Muscle layer of duodenum (tissue), 2 donors: Measurements from ENCODE around the gene TAAR9.
"Not testable (repeated sequence)": the region's sequence is repeated elsewhere in the genome, so short reads cannot be mapped to it uniquely, and the experiment has no call there.

ENCODE experiments used
- H3K27ac ChIP-seq: one replicate; pipeline ENCODE4 v1.7.0; 2013; ENCODE audit warnings: mild to moderate bottlenecking, low read length
- H3K27me3 ChIP-seq: one replicate; pipeline ENCODE4 v1.7.0; 2013; ENCODE audit warnings: low read depth, mild to moderate bottlenecking, control low read depth, low read length
- H3K36me3 ChIP-seq, 2 donors: one replicate each; pipeline ENCODE4 v1.7.0; 2013; ENCODE audit warnings: low read length in 2 of 2, control low read depth in 1 of 2, mild to moderate bottlenecking in 1 of 2; ENCODE audit not compliant: insufficient read depth in 2 of 2, control insufficient read depth in 1 of 2
- H3K4me1 ChIP-seq, 2 donors: one replicate each; pipeline ENCODE4 v1.7.0; 2013; ENCODE audit warnings: low read length in 2 of 2, mild to moderate bottlenecking in 2 of 2, control low read depth in 1 of 2, moderate library complexity in 1 of 2; ENCODE audit not compliant: insufficient read depth in 2 of 2, control insufficient read depth in 1 of 2
- H3K4me3 ChIP-seq, 2 donors: one replicate each; pipeline ENCODE4 v1.7.0; 2013; ENCODE audit warnings: low read length in 2 of 2, low read depth in 1 of 2, mild to moderate bottlenecking in 1 of 2
- H3K9me3 ChIP-seq, 2 donors: one replicate each; pipeline ENCODE4 v1.7.0; 2013; ENCODE audit warnings: low read length in 2 of 2, control low read depth in 1 of 2, mild to moderate bottlenecking in 1 of 2; ENCODE audit not compliant: control insufficient read depth in 1 of 2
- donor health status: healthy.

TAAR9 gene

DNA sequence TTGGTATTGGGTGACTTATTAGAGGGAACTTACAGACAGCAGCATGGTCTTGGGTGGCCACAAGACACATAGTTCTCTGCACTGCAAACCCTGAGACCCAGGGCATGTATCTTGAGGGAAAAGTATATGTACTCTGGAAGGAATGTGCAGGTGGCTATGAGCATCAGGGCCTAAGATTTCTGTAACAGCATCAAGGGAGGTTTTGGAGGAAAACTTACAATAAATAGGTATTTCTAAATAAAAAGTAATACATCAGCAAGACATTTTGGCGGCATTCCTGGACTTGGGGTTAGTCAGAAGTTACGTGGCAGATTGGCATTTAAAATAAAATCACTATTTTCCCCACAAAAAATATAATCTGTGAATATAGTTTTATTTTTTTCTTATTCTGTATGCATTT lies 17.1 kb upstream of the TAAR9 start:
- Histone ChIP-seq H3K4me1 (no peaks in the 10 kb centered on the region), H3K27me3 (no peaks in the 10 kb centered on the region), H3K36me3 (no peaks in the 10 kb centered on the region), H3K9me3 (no peaks in the 10 kb centered on the region), H3K4me3 (no peak overlapping the region), H3K27ac (no peak overlapping the region)

DNA sequence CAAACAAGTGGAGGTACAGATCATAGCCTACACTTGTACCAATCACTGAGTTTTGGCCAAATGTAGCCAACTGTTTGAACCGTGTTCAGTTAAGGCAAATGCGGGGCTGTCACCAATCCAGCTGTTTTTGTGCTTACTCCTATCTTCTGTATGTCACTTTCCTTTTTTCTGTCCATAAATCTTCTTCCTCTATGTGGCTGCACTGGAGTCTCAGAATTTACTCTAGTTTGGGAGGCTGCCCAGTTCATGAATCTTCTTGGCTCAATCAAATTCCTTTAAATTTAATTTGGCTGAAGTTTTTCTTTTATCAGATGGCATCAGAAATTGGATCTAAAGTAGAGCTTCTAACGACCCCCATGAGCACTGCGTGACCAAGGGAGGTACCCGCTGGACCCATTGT lies 13.4 kb upstream of the TAAR9 start:
- Histone ChIP-seq H3K36me3 (no peaks in the 10 kb centered on the region), H3K4me3 (no peak overlapping the region), H3K27me3 (no peaks in the 10 kb centered on the region), H3K4me1 (no peaks in the 10 kb centered on the region), H3K9me3 (no peaks in the 10 kb centered on the region), H3K27ac (no peak overlapping the region)

DNA sequence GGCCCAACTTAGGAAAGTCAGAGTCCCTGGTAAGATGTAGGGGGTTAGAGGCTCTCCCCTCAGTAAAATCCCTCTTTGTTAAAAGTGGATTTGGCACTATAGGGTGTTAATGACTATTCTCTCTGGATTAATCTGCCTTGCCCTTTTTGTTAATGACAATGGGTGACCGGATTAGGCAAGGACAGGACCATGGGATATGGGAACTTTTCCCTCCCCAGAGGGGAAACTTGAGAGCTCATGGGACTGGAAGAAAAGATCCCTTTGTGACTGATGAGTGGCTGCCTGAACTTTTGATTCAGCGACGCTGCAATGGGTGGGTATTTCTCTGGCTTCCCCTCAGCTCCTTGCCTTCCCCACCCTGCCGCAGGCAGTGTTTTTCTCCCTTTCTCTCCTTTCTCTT lies 12.2 kb upstream of the TAAR9 start:
- Histone ChIP-seq H3K9me3 (no peaks in the 10 kb centered on the region), H3K4me3 (no peak overlapping the region), H3K36me3 (no peaks in the 10 kb centered on the region), H3K27ac (no peak overlapping the region), H3K27me3 (no peaks in the 10 kb centered on the region), H3K4me1 (no peaks in the 10 kb centered on the region)

DNA sequence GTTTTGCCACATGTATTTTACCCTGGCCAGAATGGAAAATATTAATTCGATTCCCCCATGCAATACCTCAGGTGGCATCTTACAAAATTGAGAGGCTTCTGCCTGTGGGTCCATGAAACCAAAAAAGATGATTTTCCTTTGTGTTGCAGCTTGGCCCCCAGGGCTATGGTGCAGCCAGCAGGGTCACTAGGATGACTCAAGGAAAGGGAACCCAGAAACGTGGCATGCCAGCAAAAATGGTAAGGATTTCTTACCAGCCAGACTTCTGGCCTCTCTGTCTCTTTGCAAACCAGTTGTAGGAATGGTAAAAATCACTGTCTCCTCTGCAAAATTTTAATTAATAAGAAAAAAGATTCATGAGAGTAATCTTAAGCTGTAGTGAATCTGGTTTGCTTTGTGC lies 11.6 kb upstream of the TAAR9 start:
- Histone ChIP-seq H3K27ac (no peak overlapping the region), H3K36me3 (no peaks in the 10 kb centered on the region), H3K9me3 (no peaks in the 10 kb centered on the region), H3K4me3 (no peak overlapping the region), H3K27me3 (no peaks in the 10 kb centered on the region), H3K4me1 (no peaks in the 10 kb centered on the region)

DNA sequence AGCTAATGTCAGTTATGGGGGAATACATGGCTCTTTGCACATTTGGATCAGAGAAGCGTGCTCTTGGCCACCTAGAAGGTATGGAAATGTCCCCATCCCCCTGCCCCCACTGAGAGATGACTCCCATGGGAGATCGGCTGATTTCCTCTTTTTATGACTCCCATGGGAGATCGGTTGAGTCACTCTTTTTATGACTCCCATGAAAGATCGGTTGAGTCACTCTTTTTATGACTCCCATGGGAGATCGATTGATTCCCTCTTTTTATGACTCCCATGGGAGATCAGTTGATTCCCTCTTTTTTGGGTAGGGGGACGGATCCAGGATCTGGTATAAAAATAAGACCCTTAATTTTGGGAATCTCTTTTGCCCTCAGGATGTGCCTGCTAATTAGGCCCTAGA lies 10.3 kb upstream of the TAAR9 start:
- Histone ChIP-seq H3K4me1 (no peaks in the 10 kb centered on the region), H3K4me3 (no peak overlapping the region), H3K27ac (no peak overlapping the region), H3K36me3 (no peaks in the 10 kb centered on the region), H3K9me3 (no peaks in the 10 kb centered on the region), H3K27me3 (no peaks in the 10 kb centered on the region)

DNA sequence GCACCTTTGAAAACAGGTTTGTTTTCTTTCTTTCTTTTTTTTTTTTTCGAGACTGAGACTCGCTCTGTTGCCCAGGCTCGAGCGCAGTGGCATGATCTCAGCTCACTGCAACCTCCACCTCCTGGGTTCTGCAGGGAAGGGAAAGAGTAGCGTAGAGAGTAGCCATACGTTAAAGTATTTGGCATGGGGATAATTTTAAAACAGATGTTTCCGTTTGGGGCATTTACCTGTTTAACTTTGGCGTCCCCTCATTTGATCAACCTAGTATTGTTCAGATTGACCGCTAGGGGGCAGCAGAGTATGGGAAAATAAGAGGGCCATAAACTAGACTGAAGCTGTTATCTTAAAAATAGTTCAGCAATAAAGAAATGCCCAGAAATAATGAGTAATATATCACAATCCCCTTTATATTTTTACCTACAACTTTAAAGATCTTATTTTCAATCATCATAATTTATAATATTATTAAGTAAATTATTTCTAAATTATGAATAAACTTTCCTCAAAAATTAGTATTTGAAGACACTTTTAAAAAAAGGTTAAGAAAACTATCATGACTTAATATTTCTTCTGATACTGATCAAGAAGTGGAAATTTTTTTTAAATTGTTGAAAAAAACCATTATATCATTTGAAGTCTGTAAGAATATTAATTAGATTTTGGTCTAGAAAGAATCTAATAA lies 7.6 kb upstream of the TAAR9 start:
- Histone ChIP-seq H3K4me1 (no peaks in the 10 kb centered on the region), H3K27ac (no peak overlapping the region), H3K4me3 (peak overlapping the region in 1 of 2 donors; percentile 39), H3K9me3 (no peaks in the 10 kb centered on the region), H3K36me3 (no peaks in the 10 kb centered on the region), H3K27me3 (no peaks in the 10 kb centered on the region)

DNA sequence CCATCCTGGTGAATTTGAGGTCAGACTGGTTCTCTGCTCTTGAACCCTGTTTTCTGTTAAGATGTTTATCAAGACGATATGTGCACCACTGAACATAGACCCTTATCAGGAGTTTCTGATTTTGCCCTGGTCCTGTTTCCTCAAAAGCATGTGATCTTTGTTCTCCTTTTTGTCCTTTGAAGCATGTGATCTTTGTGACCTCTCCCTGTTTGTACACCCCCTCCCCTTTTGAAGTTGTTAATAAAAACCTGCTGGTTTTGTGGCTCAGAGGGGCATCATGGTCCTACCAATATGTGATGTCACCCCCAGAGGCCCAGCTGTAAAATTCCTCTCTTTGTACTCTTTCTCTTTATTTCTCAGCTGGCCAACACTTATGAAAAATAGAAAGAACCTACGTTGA lies 3.5 kb upstream of the TAAR9 start:
- not testable (repeated sequence) for H3K4me1 ChIP-seq, H3K9me3 ChIP-seq, H3K27ac ChIP-seq, H3K27me3 ChIP-seq, H3K36me3 ChIP-seq, H3K4me3 ChIP-seq

DNA sequence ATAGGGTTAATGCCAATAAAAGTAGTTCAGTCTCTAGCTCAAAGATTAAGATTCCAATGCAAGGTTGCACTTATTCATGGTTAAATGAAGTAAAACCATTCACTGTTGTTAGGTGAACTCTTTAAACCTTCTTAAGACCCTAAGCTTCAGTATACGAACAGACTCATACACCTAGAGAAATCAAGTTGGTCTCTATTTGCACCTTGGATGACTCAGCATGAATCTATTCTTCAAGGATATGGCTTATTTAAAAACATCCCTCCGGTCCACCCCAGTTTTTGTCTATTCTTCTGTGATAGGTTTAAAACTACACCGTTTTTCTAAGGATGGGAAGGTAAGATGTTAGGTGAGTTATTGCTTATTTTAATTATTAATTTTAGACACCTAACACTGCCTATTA lies 932 bp upstream of the TAAR9 start:
- Histone ChIP-seq H3K9me3 (no peaks in the 10 kb centered on the region), H3K4me1 (no peaks in the 10 kb centered on the region), H3K36me3 (no peaks in the 10 kb centered on the region)

DNA sequence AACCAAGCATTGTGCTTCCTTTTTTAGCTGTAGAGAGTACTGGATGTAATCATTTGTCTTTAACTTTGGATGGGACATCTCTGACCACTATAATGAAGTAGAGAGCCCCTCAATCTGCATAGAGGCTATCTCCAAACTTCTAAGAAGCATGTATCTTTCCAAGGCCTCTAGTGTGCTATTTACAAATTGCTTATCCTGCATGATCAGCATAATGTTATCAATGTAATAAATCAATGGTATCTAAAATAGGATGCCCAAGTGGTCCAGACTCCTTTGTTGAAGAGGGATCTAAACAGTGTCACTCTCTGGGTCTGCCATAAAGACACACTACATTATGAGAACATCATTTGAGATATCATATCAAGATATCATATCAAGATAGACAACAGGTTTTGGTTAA lies 6.7 kb downstream of the TAAR9 start:
- Histone ChIP-seq H3K9me3 (no peaks in the 10 kb centered on the region), H3K4me3 (no peak overlapping the region), H3K4me1 (no peaks in the 10 kb centered on the region), H3K27ac (no peak overlapping the region), H3K36me3 (no peaks in the 10 kb centered on the region), H3K27me3 (no peaks in the 10 kb centered on the region)

More for the DNA sequence above, 932 bp upstream of the TAAR9 start:
- H3K27me3 ChIP-seq, result no peaks in the 10 kb centered on the region
- no peak overlapping the region for H3K4me3 ChIP-seq
- no peak overlapping the region for H3K27ac ChIP-seq

DNA sequence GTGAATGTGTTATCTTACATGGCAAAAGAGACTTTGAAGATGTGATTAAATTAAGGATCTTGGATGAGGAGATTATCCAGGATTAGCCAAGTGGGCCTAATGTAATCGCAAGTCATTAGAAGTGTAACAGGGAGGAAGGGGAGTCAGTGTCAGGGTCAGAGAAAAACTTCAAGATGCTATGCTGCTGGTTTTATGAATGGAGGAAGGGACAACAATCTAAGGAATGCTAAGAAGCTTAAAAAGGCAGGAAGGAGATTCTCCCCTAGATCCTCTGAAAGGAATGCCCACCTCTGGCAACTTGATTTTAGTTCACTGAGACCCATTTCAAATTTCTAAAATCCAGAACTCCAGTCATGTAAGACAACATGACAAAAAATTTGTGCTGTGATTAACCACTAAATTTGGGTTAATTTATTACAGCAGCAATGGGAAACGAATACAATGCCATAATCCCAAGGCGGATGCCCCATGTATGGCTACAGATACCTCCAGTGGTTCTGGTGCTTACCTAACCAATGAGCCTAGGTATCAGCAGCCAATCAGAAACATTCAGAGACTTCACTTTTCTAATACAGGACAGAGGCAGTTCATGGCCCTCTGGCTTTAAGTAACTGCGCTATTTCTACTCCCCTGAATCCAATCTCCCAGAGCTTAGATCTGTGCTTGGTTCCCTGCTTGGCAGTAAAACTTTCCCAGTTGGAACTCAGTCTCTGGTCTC lies 10.8 kb downstream of the TAAR9 start:
- Histone ChIP-seq H3K36me3 (no peaks in the 10 kb centered on the region), H3K4me1 (no peaks in the 10 kb centered on the region), H3K9me3 (no peaks in the 10 kb centered on the region), H3K27ac (no peak overlapping the region), H3K4me3 (no peak overlapping the region), H3K27me3 (no peaks in the 10 kb centered on the region)

DNA sequence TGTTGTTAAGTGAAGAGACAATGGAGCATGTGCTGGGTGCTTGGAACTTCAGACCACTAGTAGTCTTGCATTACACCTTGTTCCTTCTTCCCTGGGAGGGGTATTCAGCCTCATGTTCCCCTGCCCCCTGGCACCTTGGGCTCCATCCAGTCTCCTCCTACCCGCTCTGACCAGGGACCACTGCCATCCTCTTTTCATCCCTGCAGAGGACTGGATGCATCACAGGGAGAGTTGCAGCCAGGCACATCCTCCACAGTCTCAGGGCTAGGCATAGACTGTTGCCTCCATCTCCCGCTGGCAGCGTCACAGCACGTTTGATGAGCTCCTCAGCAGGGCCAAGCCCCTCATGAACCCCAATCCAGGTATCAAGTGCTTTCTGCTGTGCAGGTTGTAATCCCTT lies 13.1 kb downstream of the TAAR9 start:
- no peak overlapping the region for H3K27ac ChIP-seq
- no peaks in the 10 kb centered on the region for H3K4me1 ChIP-seq
- H3K36me3 ChIP-seq, result no peaks in the 10 kb centered on the region

DNA sequence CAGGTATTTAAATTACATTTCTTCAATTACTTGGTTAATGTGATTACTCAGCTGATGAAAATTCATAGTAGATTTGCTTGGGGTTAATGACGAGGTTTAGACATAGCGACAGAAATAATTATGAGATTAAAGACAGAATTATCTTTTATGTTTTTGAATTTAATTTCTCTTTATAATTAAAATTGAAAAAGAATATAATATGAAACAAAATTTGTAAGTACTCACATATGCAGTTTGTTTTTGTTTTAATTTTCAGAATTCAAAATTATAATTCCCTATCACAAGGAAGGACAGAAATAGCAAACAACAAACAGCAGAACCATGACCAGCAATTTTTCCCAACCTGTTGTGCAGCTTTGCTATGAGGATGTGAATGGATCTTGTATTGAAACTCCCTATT lies 14.3 kb downstream of the TAAR9 start, which contains the start of gene TAAR8:
TAAR8 (plus strand) TSS at position 301 of the 400 bp plus-strand sequence; CDS start at position 322, 21 bp downstream.
- H3K4me3 ChIP-seq, result no peak within 1 kb of the TSS
- H3K27me3 ChIP-seq, result no peaks in the 10 kb centered on the region
- no peak within 1 kb of the TSS for H3K27ac ChIP-seq
- H3K4me1 ChIP-seq, result no peaks in the 10 kb centered on the region
- H3K36me3 ChIP-seq, result no peaks in the 10 kb centered on the region
- no peaks in the 10 kb centered on the region for H3K9me3 ChIP-seq

More for the DNA sequence above, 13.1 kb downstream of the TAAR9 start:
- Histone ChIP-seq H3K27me3 (no peaks in the 10 kb centered on the region), H3K9me3 (no peaks in the 10 kb centered on the region), H3K4me3 (no peak overlapping the region)
